CD4-positive, alpha-beta T cell treated with Interleukin-10 for 1 hour (primary cell): ENCODE measurements around the gene EXO5.
"Not testable (repeated sequence)": the region's sequence is repeated elsewhere in the genome, so short reads cannot be mapped to it uniquely, and the experiment has no call there.

Experiments
- DNase-seq: peaks from one replicate; pipeline ENCODE4 v3.0.0-alpha.2; 2020

Gene EXO5, protein sequence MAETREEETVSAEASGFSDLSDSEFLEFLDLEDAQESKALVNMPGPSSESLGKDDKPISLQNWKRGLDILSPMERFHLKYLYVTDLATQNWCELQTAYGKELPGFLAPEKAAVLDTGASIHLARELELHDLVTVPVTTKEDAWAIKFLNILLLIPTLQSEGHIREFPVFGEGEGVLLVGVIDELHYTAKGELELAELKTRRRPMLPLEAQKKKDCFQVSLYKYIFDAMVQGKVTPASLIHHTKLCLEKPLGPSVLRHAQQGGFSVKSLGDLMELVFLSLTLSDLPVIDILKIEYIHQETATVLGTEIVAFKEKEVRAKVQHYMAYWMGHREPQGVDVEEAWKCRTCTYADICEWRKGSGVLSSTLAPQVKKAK

DNA sequence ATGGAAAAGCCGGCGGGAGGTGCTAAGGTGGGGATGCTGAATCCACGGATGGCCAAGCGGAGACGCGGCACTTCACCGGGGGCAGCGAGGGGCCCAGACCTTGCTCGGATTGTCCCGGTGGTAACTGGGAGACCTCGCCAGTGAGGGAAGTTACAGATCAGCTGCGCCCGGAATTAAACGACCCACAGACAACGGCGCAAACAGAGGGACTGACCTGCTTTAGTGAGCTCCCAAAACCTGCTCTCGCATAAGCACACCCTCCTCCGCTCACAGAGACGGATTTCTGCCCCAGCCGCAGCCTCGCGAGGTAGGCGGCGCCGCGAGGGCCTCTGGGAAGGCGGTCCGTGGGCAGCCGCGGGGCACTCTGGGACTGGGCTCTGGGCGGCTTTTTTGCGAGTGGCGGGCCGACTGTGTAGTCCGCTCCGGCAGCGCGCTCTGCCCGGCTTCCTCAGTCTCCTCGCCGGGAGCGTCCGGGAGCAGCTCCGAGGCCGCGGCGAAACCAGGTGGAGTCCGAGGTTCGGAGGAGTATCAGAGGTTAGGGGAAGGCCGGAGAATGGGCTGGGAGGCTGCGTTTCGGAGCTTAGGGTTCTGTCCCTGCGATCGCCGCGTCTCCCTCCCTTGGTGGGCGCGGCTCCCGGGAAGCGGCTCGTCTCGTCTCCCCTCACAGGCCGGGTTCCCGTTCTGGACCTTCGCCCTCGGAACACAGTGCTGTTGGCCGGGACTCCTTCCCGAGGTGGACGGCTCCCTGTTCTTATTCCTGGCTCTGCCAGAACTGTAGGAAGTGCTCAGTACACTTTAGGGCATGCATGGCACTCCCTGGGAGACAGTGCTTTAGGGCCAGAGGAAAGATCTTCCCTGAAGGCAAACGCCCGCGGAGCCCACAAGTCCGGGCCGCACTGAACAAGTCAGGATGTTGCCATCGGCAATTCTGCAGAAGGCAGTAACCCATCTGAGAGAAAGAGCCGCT, at the start of gene EXO5:
EXO5 (plus strand) TSS at position 393 of the 967 bp plus-strand sequence. CDS start 5,778 bp downstream, outside the sequence.
- DNase-seq = peak; percentile 84

DNA sequence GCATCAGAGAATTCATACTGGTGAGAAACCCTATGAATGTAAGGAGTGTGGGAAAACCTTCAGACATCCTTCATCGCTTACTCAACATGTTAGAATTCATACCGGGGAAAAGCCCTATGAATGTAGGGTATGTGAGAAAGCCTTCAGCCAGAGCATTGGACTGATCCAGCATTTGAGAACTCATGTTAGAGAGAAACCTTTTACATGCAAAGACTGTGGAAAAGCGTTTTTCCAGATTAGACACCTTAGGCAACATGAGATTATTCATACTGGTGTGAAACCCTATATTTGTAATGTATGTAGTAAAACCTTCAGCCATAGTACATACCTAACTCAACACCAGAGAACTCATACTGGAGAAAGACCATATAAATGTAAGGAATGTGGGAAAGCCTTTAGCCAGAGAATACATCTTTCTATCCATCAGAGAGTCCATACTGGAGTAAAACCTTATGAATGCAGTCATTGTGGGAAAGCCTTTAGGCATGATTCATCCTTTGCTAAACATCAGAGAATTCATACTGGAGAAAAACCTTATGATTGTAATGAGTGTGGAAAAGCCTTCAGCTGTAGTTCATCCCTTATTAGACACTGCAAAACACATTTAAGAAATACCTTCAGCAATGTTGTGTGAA, 45.5 kb upstream of the EXO5 start:
- no peak for DNase-seq

DNA sequence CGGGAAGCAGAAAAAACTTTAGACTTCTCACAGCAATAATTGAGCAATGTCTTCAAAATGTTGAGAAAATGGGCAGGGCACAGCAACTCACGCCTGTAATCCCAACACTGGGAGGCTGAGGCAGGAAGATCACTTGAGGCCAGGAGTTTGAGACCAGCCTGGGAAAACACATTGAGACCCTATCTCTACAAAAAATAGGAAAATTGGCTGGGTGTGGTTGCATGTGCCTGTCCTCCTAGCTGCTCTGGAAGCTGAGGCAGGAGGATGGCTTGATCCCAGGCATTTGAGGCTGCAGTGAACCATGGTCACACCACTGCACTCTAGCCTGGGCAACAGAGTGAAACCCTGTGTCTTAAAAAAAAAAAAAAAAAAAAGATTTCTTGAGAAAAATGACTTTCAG, 39.2 kb upstream of the EXO5 start:
- DNase-seq = no peak

DNA sequence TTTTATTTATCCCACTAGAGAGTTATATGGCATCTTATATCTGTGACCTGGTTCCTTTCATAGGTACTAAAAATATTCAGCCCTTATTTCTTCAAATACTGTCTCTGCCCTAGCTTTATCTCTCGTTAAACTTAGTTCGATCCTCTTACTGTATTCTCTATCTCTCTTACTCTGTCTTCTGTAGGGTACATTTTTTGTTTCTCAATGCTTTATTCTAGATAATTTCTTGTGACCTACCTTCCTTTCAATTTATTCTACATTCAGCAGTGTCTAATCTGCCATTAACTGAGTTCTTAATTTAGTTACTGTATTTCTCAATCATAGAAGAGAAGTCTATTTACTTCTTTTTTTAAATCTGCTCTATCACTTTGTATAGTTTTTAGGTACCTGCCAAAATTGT, 33.3 kb upstream of the EXO5 start:
- DNase-seq = no peak

DNA sequence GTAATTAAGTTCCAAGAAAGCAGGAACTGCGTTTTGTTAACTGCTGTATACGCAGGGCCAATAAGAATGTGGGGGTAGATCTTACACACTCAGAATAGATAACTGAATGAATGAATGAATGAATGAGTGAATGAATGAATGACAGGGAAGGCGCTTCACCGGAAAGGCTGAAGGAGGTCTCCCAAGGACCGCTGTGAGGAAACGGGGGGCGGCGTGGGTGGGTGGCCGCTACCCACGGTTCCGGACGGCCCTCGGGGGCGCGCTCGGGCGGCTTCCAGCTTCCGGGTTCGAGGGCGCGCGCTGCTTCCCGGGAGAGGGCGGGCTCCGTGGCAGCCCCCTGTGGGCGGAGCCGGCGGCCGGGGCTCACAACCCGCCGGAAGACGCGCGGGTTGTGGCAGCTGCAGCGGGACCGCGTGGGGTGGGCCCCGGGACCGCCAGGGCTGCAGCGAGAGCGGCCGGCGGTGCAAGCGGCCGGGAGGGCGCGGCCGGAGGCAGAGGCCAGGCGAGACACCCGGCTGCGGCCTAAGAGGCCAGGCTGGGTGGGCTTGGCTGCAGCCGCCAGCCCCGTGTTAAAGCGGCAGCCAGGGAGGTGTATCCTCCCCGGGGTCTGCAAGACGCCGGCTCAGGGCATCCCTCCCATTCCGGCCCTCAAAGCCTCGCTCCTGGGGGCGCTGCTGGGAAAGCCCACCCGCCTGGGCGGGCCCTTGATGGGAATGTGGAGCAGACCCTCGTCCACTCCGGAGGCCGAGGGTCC, 31.5 kb upstream of the EXO5 start, which contains the start of gene ZFP69:
ZFP69 (plus strand) TSS at position 367 of the 754 bp plus-strand sequence. CDS start 2,072 bp downstream, outside the sequence.
- peak; percentile 73 for DNase-seq

DNA sequence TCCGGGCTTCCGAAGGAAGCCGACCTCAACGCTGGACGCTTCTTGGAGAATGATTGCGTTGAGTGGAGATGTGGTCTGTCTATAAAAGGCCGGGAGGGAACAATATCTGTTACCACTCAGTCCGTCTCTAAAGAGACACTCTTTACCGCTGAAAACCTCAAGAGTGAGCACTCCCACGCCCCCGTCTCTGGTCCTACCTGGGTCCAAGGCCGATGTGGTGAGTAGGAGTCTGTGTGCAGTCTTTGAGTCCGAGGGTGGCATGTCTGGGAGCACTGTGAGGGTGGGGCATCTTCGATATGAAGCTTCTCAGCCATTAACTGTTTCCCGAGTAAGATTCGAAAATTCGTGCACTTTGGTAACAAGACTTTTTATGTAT, 30.9 kb upstream of the EXO5 start:
- DNase-seq = peak; percentile 6

DNA sequence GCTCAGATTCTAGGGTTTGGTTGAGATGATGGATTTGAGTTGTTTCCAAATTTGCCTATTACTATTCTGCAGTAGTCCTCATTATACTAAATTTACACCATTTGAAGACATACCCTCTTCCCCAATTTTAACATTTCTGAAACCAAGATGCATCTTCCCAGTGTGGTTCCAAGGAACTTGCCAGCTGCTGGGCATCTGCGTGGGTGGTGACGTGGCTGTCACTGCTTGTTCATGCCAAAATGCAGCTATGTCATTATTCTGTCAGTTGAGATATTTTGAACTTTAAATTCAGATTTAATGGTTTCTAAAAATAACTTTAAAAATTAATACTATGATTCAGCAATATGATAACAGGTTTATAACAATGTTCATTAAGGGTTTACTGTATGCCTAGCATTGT, 30.3 kb upstream of the EXO5 start:
- DNase-seq = no peak

DNA sequence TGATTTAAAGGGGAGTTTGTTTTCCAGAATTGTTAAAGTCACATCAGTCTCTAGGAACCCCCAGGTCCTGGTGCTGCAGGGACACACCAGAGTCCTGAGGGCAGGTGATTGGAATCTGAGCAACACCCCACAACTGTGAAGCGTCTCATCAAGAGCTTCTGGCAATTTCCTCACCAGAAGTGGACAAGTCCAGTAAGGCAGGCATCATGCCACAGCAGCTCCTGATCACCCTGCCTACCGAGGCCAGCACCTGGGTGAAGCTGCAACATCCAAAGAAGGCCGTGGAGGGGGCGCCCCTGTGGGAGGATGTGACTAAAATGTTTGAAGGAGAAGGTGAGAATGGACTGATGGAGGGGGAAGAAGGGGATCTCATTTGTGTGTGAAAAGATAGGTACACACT, 29.4 kb upstream of the EXO5 start:
- no peak for DNase-seq

DNA sequence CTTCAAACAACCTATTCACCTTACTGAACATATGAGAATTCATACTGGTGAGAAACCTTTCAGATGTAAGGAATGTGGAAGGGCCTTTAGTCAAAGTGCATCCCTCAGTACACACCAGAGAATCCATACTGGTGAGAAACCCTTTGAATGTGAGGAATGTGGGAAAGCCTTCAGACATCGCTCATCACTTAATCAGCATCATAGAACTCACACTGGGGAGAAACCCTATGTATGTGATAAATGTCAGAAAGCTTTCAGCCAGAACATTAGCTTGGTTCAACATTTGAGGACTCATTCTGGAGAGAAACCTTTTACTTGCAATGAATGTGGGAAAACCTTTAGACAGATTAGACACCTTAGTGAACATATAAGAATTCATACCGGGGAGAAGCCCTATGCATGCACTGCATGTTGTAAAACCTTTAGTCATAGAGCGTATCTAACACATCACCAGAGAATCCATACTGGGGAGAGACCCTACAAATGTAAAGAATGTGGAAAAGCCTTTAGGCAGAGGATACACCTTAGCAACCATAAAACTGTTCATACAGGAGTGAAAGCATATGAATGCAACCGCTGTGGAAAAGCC, 13.2 kb upstream of the EXO5 start:
- no peak for DNase-seq

DNA sequence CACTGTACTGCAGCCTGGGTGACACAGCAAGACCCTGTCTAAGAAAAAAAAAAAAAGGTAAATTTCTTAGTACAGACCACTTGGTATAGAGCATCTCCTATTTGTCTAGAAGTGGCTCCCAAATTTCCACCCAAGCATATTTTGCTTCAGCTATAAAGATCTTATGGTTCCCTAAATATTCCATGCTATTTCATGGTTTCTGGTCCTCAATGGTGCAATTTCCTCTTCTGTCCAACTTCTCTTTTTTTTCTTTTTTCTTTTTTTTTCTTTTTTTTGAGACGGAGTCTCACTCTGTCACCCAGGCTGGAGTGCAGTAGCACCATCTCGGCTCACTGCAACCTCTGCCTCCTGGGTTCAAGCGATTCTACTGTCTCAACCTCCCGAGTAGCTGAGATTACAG, 5.9 kb upstream of the EXO5 start:
- not testable (repeated sequence) for DNase-seq

DNA sequence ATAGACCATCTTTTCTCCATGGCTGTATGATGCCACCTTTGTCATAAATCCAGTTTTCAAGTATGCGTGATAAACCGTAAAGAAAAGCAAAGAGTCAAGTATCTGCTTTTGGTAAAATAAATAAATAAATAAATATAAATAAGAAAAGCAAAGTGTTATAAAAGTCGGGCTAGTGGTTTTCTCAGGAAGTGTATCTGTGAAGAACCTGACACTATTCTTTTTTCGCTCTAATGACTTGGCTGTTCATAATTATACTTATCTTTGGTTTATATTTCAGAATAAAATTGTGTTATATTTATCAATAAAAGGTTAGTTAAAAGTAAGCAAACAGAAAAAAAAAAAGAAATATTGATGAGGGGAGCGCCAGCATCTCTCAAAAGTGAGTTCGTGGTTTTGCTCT, 594 bp upstream of the EXO5 start:
- no peak for DNase-seq

DNA sequence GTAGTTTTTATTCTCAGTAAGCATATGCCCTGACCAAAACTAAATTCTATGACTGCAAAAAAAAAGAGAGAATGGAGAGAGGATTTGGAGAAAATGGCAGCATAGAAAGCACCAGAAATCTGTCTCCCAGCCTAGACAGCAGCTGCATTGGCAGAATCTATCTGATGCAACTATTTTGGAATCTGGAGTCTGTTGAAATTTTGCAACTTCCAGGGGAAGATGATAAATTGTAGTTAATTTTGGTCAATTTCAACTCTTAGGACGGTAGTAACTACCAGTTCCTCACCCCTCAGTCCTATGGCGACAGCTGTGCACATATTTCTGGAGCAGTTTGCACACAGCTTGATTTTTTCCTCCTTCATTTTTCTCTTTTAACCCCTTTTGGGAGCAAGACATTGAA, 10.9 kb downstream of the EXO5 start:
- no peak for DNase-seq

DNA sequence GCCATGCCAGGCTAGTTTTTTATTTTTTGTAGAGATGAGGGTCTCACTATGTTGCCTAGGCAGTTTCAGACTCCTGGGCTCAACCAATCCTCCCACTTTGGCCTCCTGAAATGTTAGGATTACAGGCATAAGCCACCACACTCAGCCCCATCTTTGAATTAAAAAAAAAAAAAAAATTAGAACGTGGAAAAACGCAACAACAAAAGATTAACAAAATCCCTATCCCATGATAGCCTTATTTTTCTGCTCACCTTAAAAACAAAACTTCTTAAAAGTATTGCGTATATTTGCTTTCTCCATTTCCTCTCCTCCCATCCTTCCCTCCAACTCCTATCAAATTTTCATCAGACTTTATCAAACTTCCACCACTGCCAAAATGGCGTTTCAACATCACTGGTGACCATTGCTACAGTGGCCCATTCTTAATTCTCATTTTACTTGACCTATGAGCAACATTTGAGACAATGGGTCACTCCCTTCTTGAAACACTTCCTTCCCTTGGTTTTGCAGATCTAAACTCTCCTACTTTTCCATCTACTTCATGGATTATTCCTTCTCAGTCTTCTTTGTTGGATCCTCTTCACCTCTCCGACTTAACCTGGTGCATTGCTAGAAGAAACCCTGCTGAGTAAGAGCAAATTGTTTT, 22.3 kb downstream of the EXO5 start:
- DNase-seq = no peak

DNA sequence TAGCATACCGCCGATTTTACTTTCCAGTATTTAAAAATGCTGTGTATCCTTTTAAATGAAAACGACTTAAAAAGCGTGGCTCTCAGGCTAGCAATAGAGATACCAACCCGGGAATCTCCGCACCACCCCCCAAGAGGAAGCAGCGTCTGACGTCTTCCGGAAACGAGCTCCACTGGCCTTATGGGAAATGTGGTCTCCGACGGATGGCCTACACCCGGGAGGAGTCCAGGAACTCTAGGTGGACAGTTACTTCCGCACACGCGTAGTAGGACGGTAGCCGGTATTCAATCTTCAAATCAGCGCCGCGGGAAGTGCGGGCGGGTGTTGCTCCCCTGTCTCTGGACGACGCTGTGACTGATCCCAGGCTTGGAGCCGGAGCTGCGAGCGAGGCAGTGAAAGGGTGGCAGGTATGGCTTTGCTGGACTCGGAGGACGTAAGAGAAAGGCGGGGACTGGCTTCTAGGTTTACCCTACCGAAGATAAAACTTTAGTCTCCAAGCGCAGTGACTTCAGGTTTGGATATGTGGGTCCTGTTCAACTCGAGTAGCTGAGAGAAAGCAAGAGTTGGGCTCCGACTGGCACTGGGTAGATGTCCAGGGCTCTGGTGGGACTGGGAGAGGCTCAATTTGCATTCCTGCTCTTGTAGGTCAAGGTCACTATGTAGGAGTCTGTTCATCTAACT, 23.0 kb downstream of the EXO5 start, which contains the start of gene ZNF684:
ZNF684 (plus strand) TSS at position 257 of the 681 bp plus-strand sequence. CDS start 1,530 bp downstream, outside the sequence.
- peak; percentile 91 for DNase-seq

DNA sequence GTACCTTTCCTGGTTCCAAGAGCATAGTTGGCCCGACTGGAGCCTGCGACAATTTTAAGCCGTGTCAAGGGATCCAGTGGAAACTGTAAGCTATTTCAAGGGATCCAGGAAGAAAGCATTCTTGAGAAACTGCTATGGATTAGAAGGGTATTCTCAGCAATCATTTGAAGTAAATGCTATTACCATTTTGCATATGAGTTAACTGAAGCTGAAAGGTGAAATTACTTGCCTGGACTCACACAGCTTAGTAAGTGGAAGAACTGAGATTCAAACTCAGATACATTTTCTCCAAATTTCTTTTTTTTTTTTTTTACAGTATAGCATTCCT, 23.5 kb downstream of the EXO5 start:
- DNase-seq = no peak

DNA sequence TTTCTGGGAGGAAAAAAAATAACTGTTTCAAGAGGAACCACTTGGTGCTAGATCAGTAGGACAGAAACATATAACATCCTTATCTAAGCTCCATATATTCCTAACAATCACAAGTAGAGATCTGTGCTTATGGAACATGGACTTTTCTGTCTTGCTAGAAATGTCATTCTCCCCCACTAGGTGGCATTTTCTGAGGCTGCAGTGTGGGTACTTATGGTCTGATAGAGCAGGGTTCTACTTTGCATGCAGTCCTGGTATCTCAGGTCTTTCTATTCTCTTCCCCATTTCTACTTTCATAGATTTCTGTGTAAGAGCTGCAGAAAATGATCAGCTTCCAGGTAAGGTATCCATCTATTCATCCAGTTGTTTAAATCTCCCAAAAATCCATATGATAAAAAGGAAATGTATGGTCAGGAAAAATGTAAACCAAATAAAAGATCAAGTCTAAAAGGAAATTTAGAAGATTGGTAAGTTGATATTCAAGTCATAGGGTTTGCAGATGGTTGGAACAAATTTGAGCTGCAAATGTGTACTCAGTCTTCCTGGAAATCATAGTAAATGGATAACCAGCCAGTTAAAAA, 24.4 kb downstream of the EXO5 start:
- DNase-seq = peak; percentile 56

DNA sequence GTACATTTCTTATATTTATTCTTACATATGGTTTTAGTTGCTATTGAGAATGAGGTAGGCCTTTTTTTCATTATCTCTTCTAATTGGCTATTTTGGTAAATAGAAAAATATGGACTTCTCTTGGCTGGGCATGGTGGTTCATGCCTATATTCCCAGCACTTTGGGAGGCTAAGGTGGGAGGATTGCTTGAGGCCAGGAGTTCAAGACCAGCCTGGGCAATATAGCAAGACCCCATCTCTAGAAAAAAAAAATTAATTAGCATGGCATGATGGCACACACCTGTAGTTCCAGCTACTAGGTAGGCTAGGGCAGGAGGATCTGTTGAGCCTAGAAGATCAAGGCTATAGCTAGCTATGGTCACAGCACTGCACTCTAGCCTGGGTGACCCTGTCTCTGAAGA, 26.0 kb downstream of the EXO5 start:
- no peak for DNase-seq

DNA sequence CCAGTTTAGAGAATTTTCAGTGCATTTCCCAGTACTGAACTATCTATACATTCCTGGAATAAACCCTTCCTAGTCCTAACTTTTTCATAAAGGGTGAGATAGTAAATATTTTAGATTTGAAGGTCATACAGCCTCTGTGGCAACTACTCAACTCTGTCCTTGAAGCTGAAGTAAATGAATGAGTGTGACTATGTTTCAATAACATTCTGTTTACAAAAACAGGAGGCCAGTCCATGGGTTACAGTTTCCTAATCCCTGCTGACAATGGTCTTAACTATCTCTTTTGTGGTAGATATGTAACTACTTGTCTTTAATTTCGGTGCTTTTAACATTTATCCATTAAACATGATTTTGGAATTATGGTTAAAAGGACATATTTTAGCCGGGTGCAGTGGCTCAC, 27.2 kb downstream of the EXO5 start:
- DNase-seq = no peak

DNA sequence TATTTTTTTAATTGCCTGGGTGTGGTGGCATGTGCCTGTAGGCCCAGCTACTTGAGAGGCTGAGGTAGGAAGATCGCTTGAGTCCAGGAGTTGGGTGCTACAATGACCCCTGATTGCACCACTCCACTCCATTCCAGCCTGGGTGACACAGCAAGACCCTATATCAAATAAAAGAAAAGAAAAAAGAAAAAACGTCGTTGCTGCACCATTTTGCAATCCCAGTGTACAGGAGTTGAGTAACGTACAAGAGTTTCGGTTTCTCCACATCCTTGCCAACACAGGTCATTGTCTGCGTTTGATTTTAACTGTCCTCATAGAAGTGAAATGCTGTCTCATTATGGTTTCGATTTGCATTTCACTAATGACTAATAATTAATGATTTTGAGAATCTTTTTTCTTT, 30.8 kb downstream of the EXO5 start:
- DNase-seq = no peak

DNA sequence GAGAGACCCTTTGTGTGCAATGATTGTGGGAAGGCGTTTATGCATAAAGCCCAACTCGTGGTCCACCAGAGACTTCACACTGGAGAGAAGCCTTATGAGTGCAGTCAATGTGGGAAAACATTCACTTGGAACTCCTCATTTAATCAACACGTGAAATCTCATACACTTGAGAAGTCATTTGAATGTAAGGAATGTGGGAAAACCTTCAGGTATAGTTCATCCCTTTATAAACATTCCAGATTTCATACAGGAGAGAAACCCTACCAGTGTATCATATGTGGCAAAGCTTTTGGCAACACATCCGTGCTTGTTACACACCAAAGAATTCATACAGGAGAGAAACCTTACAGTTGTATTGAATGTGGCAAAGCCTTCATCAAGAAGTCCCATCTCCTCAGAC, 38.4 kb downstream of the EXO5 start:
- DNase-seq = no peak

DNA sequence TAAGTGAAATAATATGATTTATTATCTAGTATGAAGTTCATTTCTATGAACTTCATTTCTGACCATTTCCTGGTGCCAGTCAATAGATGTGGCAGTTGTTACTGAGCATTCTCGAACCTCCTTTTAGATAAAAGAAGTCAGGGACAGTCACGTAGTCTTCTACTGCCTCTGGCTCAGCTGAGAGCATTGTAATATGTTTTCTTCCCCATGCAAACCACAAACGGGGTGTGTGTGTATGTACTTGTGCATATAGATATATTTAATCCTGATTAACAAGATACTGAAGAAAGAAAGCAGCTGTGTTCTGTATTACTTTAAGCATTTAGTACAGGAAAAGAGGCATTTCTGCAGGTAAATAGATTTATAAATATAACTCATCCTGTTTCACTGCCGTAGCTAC, 44.5 kb downstream of the EXO5 start:
- DNase-seq = no peak
